Islet precursor cell (in vitro differentiated cells): ENCODE data around the gene TCF7.
"Not testable (repeated sequence)": the region's sequence is repeated elsewhere in the genome, so short reads cannot be mapped to it uniquely, and the experiment has no call there.

Experiments
- DNase-seq: peaks from one replicate; pipeline ENCODE4 v3.0.0-alpha.2; 2018

TCF7 gene

DNA sequence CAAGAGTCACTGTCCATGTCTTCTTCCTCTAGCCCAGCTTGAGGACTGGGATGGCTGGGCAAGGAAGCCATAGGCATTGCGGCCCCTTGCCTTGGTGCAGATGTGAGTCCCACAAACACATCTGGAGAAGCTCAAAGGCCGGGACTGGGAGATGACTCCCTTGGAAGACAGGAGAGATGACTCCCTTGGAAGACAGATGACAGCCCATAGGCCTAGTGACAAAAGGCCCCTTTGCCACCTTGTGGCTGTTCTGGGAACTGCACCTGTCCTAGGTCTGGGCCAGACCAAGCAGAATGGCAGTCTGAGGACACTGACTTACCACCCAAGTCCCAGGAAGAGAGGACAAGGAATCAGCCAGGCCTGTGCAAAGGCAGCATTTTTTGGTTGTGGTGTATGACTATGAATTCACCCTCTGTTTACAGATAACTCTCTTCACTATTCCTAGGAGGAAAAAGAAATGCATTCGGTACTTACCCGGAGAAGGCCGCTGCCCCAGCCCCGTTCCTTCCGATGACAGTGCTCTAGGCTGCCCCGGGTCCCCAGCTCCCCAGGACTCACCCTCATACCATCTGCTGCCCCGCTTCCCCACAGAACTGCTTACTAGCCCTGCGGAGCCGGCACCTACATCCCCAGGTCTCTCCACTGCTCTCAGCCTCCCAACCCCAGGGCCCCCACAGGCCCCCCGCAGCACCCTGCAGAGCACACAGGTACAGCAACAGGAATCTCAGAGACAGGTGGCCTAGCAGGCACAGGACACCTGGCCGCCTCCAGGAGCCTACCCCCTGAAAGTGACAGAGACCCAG is 31.5 kb downstream of the TCF7 start:
- peak; percentile 93 for DNase-seq

DNA sequence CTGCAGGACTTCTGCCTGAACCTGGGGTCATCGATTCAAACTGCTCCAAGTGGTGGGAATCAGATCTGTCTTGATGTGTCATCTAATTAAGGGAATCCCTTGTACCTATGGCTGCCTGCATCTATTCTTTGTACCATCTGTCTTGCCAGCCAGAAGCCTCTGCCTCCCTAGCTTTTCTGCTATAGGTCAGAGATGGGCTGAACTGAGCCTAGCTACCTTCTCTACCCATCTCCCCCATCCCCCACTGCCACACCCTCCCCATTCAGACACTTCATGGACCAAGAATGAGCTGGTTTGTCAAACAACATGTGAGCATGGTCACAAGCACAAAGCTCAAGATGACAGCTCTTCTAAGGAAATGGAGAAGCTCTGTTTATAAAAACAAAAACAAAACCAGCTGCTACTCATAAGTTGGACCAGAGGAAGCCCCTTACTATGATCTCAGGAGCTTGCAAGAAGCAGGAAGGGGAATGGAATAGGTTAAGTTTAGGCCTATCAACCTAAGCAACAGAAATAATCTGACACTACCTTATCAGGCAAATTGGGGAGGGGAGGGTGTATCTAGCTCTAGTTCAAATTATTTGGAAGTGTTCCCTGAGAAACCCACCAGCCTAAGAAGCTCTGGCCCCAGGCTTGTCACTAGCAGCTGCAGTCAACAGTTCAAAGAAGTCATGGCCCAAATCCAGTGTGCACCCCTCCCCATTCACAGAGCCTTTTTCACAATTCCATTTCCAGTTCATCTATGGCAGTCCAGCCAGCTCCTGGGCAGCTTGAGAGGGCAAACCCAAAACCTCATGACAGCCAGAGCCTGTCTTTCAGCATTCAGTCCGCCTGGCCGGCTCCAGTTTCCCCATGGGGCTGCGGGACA is 32.4 kb downstream of the TCF7 start:
- DNase-seq, result peak; percentile 50

DNA sequence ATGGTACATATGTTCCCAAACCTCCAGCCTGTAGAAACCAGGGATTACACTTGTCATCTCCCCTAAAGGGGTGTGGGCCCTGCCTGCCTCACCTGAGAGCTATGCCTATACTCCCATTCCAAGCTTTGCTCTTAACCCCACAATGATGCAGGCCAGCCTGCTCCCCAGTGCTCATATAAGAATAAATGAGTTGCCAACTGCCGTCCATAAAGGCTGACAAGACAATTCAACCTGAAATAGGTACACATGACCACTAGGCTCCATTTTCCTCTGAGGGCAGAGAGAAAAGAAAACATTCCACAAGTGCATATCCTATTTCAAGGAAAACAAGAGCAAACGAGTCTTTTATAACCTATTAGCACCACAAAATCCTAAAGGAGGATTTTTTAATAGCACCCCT is 33.8 kb downstream of the TCF7 start:
- no peak for DNase-seq

DNA sequence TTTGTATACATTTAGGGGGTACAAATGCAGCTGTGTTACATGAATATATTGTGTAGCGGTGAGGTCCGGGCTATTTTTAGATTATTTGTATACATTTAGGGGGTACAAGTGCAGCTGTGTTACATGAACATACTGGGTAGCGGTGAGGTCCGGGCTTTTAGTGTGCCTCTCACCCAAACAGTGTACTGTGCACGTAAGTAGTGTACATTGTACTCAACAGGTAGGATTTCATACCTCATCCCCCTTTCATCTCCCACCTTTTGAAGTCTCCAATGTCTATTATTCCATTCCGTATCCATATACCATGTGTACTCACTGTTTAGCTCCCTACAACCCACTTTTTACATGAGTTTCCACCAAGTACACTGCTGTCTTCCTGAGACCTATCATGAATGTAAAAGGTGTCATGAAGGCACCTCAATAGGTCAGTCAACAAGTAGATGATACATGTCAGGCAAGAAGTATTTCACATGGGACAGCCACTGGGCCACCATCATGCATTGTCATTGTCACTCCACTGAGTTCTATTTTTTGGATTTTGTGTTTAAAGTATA is 34.6 kb downstream of the TCF7 start:
- DNase-seq, result no peak

DNA sequence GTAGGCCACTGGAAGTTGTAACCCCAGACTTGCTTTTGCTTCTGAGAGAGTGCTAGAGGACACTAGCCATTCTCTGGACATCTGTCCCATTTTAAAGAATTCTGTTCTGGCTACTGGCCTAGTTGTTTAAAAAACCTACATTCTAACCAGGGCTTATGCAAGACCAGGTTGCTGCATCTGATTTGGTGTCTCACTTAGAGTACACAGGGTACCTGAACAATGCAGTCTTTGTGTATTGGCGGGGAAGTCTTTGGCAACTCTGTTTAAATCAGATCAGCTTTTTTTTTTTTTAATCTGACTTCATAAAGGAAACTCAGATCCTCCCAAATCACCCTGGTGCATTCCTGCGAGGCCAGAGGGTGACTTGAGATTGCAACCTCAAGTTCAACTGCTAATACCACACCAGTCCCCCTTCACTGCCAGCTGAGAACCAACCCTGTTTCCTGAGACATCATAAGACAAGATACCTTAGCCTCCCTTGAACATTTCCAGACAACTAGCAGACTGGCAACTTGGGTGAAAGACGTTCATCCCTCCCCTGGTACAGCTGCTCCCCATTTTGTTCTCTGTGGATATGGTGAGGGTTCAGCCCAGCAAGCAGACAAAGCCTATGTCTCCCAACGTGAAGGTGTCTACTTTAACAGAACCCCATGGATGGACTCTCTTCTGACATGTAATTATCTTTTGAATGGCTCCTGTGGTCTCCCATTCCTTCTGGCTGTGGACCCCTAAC is 35.3 kb downstream of the TCF7 start:
- no peak for DNase-seq

DNA sequence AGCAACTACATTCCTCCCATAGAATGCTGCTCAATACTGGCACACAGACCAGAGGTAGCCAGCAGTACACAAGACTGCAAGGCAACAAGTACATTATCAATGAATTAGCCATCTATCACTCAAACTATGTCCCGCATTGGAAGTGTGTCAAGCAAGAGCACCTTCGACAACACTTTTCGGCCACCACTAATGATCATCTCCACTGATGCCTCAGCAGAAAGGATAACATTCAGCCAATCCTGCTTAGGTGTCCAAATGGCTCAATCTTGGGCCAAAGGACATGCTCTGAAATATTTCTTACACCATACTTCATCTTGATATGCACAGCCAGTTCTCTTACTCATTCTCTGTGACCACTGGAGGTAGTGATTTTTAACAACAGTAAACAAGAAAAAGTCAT is 37.2 kb downstream of the TCF7 start:
- no peak for DNase-seq

DNA sequence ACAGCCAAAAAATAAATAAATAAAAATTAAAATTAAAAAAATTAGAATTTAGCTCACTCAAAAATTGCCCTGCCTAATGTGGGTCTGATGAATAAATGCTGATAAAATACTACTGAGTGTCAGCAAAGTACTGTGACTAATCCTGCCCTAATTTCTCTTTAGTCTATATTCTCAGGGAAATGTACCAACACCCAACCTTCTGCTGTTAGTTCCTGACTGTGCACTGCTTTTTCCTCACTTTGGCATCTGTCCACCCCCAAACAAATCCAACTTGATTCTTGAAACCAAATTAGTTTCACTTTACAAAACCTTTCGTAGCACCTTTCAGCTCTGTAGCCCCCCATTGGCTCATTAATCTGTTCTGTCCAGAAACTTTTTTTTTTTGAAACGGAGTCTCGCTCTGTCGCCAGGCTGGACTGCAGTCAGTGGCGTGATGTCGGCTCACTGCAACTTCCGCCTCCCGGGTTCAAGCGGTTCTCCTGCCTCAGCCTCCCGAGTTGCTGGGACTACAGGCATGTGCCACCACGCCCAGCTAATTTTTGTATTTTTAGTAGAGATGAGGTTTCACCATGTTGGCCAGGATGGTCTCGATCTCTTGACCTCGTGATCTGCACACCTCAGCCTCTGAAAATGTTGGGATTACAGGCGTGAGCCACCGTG is 37.8 kb downstream of the TCF7 start:
- DNase-seq, result not testable (repeated sequence)

DNA sequence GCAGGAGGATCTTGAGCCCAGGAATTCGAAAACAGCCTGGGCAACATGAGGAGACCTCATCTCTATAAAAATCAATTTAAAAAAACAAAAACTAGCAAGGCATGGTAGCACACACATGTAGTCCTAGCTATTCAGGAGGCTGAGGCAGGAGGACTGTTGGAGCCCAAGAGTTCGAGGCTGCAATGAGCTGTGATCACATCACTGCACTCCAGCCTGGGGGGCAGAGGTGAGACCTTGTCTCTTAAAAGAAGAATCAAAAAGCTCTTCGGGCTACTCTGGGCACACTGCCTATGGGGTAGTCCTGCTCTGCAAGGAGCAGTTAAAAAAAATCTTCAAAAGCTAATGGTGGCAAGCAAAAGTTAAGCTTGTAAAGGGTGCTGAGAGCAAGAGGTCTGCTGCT is 38.8 kb downstream of the TCF7 start:
- no peak for DNase-seq

DNA sequence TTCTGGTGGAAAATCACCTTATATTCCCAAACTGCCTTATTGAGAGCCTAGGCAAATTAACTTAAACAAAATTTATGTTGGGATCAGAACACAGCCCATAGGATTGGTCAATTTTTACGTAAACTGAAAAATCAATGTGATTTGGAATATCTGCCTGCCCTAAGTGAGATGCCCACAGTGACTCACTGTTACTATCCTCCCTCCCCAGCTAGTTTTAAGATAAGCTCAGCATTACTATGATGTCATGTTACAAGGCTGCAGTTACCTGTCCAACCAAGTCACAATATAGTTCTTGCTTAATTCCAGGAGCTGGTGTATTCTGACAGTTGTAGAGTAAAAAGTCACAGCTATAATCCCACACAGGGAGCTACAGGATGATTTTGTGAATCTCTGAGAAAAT is 39.2 kb downstream of the TCF7 start:
- DNase-seq, result no peak

DNA sequence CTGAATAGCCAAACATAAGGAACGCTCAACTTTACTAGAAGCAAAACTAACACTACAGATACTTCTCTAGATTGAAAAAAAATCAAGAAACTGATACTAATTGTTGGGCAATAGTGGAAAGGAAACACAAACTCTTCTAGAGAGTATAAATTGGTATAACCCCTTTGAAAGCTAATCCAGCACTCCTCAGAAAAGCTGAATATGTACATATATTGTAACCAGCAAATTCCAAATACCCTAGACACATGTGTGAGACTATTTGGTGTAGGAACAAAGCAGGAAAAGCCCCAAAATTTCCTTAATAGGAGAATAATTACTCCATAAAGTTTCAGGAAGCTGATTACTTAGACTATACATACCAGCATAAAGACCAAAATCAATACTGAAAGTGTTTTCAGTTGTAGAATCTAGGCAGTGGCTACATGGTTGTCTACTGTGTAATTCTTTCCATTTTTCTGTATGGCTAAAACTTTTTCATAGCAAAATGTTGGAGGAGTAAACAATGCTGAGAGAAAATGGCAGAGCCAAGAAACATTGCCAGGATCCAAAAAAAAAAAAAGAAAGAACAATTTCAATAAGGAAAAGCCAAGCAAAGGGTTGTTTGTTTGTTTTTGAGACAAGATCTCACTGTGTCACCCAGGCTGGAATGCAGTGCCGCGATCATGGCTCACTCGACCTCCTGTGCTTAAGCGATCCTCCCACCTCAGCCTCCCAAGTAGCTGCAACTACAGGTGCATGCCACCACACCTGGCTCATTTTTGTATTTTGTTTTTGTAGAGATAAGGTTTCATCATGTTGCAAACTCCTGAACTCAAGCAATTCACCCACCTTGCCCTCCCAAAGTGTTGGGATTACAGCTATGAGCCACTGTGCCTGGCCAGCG is 47.3 kb downstream of the TCF7 start:
- DNase-seq, result no peak

DNA sequence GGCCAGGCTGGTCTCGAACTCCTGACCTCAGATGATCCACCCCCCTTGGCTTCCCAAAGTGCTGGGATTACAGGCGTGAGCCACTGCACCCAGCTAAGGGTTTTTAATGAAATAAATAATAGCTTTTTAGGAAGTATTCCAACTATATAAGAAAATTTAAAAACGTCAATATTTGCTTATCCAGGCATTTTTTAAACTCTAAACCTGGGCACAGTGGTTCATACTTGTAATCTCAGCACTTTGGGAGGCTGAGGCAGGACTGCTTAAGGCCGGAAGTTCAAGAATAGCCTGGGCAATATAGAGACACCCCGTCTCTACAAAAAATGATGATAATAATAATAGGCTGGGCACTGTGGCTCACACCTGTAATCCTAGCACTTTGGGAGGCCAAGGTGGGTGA is 48.1 kb downstream of the TCF7 start:
- DNase-seq, result no peak

DNA sequence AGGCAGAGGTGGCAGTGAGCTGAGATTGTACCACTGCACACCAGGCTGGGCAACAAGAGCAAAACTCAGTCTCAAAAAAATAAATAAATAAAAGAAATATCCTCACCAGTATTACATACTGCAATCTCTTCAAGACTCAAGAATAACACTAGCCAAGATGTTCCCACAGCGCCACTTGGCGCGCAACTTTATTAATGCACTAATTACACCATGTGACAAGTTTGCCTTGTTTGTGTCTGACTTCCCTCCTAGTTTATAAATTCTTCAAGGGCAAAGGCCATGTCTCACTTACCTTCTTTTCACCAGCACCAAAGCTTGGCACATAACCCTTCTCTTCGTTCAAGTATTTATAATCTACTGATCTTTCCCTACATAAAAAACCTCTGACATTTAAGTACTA is 57.5 kb downstream of the TCF7 start:
- no peak for DNase-seq

DNA sequence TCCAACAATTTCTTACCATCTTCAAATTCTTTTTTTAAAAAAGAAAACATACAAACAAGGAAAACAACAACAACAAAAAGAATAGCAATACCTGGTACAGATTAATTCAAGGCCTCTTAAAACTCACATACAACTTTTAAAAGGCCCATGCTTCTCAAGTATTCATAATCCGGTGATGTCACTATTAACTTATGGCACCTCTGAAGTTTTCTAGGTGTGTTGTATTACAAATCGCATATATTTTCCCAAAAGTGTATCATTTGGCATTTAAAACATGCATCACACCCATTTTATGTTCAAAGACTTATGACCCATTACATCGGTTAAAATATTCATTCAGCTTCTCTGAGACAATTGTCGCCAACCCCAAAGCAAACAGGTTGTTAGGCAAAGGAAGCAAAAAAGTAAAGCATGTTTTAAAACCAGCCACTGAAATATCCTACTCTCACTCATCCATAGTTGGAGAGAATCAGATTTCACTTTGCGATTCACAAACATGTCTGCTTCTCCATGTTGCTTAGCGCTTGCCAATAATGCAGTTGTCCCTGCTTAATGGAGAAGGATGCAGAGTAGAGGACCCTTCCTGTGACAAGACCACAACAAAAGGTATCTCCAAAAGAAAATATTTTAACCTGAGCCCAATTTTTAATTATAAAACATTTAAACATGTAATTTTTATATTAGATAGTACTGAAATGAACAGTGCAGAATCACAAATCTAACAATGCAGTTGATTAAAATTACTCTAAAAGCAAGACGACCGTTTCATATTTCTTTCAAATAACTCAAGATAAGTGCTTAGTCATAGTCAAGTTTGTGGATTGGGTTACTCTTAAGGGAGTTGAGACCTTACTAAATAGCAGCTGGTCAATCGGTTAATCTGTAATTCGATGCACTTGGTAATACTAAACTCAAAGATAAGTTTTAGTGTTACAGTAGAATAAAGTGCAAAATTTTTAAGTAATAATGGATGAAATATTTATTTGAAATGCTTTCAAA is 60.7 kb downstream of the TCF7 start:
- DNase-seq, result no peak

DNA sequence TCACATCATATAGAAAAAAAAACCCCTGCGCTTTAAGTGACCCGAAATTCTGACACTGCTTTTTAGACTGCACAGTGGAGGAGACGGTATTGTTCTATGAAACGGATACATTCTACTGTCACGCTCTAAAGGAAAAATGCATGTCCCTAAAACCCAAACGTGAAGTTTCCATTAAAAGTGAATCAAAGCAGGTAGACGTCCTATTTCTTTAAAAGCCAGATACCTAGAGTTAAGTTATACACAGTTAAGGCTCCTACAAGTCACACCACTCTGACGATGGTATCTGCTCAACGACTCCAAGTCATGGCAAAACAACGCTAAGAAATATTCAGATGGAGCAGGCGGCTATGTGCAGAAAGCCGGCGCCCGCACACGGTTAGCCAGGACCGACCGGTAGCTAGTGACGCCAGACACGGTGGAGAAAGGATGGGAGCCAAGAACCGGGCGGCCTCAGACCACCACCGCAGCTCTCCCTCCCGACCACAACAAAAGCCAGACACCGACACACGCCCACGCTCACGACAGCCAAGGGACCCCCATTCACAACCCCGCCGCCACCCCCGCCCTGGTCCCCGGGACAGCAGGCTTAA is 61.5 kb downstream of the TCF7 start:
- peak; percentile 74 for DNase-seq

DNA sequence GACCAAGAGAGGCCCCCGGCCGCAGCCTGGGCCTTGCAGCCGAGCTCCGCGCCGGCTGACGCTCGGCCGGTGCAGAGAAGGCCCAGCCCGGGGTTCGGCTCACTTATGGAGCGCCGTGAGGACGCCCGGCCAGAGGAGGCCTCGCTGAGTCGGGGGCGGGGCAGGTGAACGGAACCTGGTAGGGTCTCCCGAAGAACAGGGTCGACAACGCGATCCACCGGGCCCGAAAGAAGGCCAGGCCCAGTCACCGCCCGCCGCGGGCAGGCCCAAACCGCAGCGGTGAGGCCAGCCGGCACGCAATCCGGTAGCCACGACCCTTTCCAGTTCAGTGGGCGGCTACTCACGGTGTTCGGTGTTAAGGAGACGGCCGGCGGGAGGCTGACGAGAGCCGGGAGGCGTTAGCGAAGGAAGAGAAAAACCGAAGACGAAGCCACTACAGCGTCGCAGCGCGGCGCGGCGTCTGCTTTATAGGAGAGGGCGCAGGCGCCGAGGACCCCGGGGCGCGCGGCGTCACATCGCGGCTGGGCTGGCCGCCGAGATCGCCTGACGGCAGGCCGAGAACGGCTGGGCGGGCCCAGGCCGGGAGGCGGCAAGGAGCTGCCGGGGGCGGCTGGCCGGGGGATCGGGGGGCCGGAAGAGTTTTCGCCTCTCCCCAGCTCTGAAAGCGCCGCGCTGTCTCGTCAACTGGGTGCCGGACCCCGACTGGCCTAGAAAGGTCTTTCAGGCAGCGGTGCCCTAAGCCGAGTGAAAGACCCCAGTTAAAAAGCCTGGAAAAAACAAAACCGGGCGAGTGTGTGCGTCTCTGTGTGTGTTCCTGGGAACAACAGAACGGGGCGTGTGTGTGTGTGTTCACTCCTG is 62.3 kb downstream of the TCF7 start, which contains the start of gene SKP1:
TSS of gene SKP1 (minus strand) at position 440 of the 858 bp plus-strand sequence. CDS start 2,928 bp downstream, outside the sequence.
- DNase-seq, result peak; percentile 90

DNA sequence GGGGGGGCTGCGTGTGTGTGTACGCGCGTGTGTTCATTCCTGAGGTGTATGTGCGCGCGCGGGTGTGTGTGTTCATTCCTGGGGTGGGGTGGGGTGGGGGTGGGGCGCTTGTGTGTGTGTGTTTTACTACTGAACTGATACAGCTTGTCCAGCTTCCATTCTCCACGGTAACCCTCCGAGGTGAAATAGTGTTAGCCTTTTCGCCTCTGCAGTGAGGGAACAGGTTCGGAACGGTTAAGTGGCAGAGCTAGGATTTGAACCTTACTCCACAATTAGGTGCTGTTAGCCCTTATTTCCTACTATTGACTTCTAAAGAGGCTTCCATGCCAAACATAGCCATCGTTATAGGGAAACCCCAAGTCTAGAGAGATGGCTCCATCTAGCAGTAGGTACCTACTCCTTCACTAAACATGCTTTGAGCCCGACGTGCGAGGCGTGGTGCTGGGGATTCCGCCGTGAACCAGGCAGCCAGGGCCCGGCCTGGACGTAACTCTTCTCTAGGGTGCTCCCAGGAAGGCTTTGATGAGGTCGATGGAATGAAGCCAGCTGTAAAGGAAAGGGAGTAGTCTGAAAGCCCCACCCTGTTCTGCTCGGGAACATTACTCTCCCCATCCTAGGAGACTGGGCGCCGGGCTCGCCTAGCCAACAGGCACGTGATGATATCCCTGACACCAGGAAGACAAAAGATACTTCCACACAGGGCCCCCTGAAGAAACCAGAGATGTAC is 63.1 kb downstream of the TCF7 start:
- DNase-seq, result no peak

DNA sequence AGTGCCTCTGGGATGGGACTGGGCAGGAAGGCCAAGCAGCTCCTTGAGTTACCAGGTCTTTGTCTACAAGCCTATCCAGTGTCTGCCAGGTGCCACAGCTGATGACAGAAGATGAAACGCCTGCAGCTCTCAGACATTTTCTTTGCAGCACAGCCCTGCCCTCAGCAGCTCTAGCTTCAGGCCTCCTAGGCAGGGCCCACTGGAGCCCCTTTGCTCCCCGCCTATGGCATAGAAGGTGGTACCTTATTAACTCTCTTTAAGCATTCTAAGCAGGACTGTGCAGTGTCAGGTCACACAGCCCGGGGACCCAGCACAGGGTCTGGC is 63.6 kb downstream of the TCF7 start:
- no peak for DNase-seq

DNA sequence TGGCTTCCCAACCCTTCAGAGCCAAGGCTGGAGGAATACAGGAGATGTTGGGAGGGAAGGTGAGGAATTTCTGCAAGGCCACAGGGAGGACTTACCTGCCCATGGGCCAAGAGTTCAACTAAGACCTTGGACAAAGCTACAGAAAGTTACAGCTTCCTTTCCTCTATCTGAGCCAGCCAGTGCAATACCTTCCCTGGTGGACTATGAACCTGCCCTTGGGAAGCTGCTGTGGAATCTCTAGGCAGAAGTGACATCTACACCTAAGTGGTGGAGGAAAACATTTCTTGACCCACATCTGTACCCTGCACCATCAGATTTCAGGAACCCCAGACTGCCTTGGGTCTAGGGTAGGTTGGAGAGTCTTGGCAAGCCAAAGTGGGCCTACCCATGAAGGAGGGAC is 69.0 kb downstream of the TCF7 start:
- no peak for DNase-seq
